Transverse colon (tissue), 4 donors: ENCODE measurements around the gene SELENOM.

ENCODE experiments used
- EP300 ChIP-seq: sonication (generic); formaldehyde crosslinking; IDR thresholded peaks from one replicate; pipeline ENCODE4 v1.6.1; 2017; ENCODE audit warnings: antibody characterized with exemption, low read depth
- POLR2A ChIP-seq: fragments of 450-650 bp; IDR thresholded peaks from one replicate; pipeline ENCODE4 v1.6.1; 2016; ENCODE audit warnings: antibody characterized with exemption, mild to moderate bottlenecking, moderate library complexity
- POLR2AphosphoS5 ChIP-seq, 3 donors: sonication (generic); formaldehyde crosslinking; IDR thresholded peaks; one replicate each; pipeline ENCODE4 v1.6.1; 2016; ENCODE audit warnings: antibody characterized with exemption in 3 of 3
- TF ChIP-seq, protein P1 (sequence below), 5 experiments: fragments of 200-600 bp in 3 of 5; fragments of 450-650 bp in 2 of 5; sonication (generic) in 3 of 5; IDR thresholded peaks; 1 replicate in 2 of 5; 2 replicates in 3 of 5; pipeline ENCODE4 v1.5.1; 2016 to 2017; ENCODE audit warnings: antibody characterized with exemption in 5 of 5, inconsistent platforms in 3 of 5, mild to moderate bottlenecking in 2 of 5, moderate library complexity in 1 of 5

DNA sequence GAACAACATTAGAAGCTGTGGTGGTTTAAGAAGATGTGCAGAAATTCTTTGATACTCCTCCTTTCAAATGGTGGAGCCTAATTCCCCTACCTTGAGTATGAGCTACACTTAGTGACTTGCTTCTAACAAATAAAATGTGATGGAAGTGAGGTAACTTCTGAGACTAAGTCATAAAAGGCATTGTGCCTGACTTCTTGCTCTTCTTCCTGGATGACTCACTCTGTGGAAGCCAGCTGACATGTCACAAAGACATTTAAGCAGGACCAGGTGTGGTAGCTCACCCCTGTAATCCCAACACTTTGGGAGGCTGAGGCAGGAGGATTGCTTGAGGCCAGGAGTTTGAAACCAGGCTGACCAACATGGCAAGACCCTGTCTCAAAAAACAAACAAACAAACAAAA, 36.9 kb upstream of the SELENOM start:
- TF ChIP-seq, protein P1, sequence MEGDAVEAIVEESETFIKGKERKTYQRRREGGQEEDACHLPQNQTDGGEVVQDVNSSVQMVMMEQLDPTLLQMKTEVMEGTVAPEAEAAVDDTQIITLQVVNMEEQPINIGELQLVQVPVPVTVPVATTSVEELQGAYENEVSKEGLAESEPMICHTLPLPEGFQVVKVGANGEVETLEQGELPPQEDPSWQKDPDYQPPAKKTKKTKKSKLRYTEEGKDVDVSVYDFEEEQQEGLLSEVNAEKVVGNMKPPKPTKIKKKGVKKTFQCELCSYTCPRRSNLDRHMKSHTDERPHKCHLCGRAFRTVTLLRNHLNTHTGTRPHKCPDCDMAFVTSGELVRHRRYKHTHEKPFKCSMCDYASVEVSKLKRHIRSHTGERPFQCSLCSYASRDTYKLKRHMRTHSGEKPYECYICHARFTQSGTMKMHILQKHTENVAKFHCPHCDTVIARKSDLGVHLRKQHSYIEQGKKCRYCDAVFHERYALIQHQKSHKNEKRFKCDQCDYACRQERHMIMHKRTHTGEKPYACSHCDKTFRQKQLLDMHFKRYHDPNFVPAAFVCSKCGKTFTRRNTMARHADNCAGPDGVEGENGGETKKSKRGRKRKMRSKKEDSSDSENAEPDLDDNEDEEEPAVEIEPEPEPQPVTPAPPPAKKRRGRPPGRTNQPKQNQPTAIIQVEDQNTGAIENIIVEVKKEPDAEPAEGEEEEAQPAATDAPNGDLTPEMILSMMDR (IDR thresholded peaks at IDR 0.05): no peak
- no peak for TF ChIP-seq POLR2A
- no peak for TF ChIP-seq POLR2AphosphoS5 (IDR thresholded peaks at IDR 0.05)
- no peak for TF ChIP-seq EP300
